Measurements from ENCODE around the gene SLC25A10. TPM values are rescaled to one million over a fixed set of nuclear protein-coding genes. Genes with fewer than 3 reads are reported as not detected.
A peak's percentile ranks its signal among the peaks of the same experiment; 100 is the strongest.

The SLC25A10 gene, protein sequence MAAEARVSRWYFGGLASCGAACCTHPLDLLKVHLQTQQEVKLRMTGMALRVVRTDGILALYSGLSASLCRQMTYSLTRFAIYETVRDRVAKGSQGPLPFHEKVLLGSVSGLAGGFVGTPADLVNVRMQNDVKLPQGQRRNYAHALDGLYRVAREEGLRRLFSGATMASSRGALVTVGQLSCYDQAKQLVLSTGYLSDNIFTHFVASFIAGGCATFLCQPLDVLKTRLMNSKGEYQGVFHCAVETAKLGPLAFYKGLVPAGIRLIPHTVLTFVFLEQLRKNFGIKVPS
- total RNA-seq (2014; rRNA removed) (113 and 117 TPM in 2 replicates), Bru-seq, nascent RNA (percentile 67 among the genes with signal in this experiment), BruChase-seq, experiment 1, labeled RNA remaining after a 6-hour chase (percentile 77 among the genes with signal in this experiment), BruChase-seq, experiment 2, labeled RNA remaining after a 2-hour chase (percentile 58 among the genes with signal in this experiment)
- long read RNA-seq, transcript SLC25A10-202 (11 exons, 1,885 nt): major isoform, 37 of 70 reads
- long read RNA-seq, partial matches to known transcripts: 8 of 70 reads
- long read RNA-seq, other reads (novel, unspliced or antisense): 24 of 70 reads

GRCh38 chr17:81711814-81712467, at the start of gene SLC25A10:
TSS of gene SLC25A10 (plus strand) at chr17:81712284. CDS start at chr17:81712427, 143 bp downstream.
- intact Hi-C loops (cut with micrococcal nuclease): no loop called here
- TF ChIP-seq EZH2phosphoT487 (IDR thresholded peaks at IDR 0.05; ENCODE audit: borderline replicate concordance, low read length) (peak; percentile 97), EZH2 (IDR thresholded peaks at IDR 0.05; ENCODE audit: low read length, unreplicated experiment) (no peak)
- H3K27me3 ChIP-seq (ENCODE audit: low read length): no peaks in the 10 kb centered on the region
- H3K36me3 ChIP-seq (ENCODE audit: low read depth, low read length): peaks cover 19% of the 10 kb centered on the region
- peaks cover 37% of the 10 kb centered on the region for H3K4me1 ChIP-seq (ENCODE audit: insufficient read depth, low read length)
- DNase-seq: peak; percentile 92
- H3K27ac ChIP-seq (ENCODE audit: low read length): peak within 1 kb of the TSS; percentile 41
- H3K4me2 ChIP-seq (ENCODE audit: low read length): peak within 1 kb of the TSS; percentile 99
- peak within 1 kb of the TSS; percentile 89 for H3K4me3 ChIP-seq (ENCODE audit: low read length)
- H3K9me2 ChIP-seq (replicated peaks; ENCODE audit: low read length): no peaks in the 10 kb centered on the region
- no peak within 1 kb of the TSS for H2AFZ ChIP-seq (ENCODE audit: low read length)
- BruUV-seq (replicated peaks): no TSS peak
- ATAC-seq: peak; percentile 69
- H3K9me3 ChIP-seq (ENCODE audit: low read length): no peaks in the 10 kb centered on the region
- 0 out of 2 replicates have a peak, but pooled peaks cover 5% of the 10 kb centered on the region for H4K20me1 ChIP-seq (ENCODE audit: low read length)
- H3K79me2 ChIP-seq (ENCODE audit: low read length): peaks cover 34% of the 10 kb centered on the region
- POLR2A ChIA-PET (ENCODE audit: unreplicated experiment): interaction anchor here (0.6 kb wide), 2 partner anchors 202 to 217 kb away, joined by 3 to 4 read pairs; no protein-coding TSS in a partner anchor
- H3K9ac ChIP-seq (ENCODE audit: low read length): peak within 1 kb of the TSS; percentile 77
- peaks cover 8% of the 10 kb centered on the region for H3F3A ChIP-seq (ENCODE audit: low read length, unreplicated experiment)
- CTCF ChIA-PET: no interaction called here

GRCh38 chr17:81664051-81664470, 48.0 kb upstream of the SLC25A10 start:
- H3K36me3 ChIP-seq (ENCODE audit: low read depth, low read length): peaks cover 4% of the 10 kb centered on the region; the same call in 1 of the 2 replicates
- H3K9me2 ChIP-seq (replicated peaks; ENCODE audit: low read length): no peaks in the 10 kb centered on the region
- H3K27ac ChIP-seq (ENCODE audit: low read length): no peak overlapping the region
- ChIA-PET POLR2A (ENCODE audit: unreplicated experiment) (no interaction called here), CTCF (no interaction called here)
- no peak overlapping the region for H3K4me2 ChIP-seq (ENCODE audit: low read length)
- BruUV-seq (replicated peaks): no TSS peak
- intact Hi-C loops (cut with micrococcal nuclease): no loop called here
- no peak overlapping the region for H3K4me3 ChIP-seq (ENCODE audit: low read length)
- no peak overlapping the region for H3K9ac ChIP-seq (ENCODE audit: low read length)
- H3F3A ChIP-seq (ENCODE audit: low read length, unreplicated experiment): no peaks in the 10 kb centered on the region
- peaks cover 41% of the 10 kb centered on the region for H3K79me2 ChIP-seq (ENCODE audit: low read length)
- H4K20me1 ChIP-seq (ENCODE audit: low read length): no peaks in the 10 kb centered on the region
- no peaks in the 10 kb centered on the region for H3K9me3 ChIP-seq (ENCODE audit: low read length)
- no peaks in the 10 kb centered on the region for H3K27me3 ChIP-seq (ENCODE audit: low read length)
- H2AFZ ChIP-seq (ENCODE audit: low read length): no peak overlapping the region
- TF ChIP-seq EZH2phosphoT487 (IDR thresholded peaks at IDR 0.05; ENCODE audit: borderline replicate concordance, low read length): no peak
- TF ChIP-seq EZH2 (IDR thresholded peaks at IDR 0.05; ENCODE audit: low read length, unreplicated experiment): no peak
- TF ChIP-seq CTCF (conservative IDR thresholded peaks at IDR 0.05; ENCODE audit: low read depth, low read length): no peak
- ATAC-seq: no peak
- H3K4me1 ChIP-seq (ENCODE audit: insufficient read depth, low read length): peaks cover 46% of the 10 kb centered on the region
- DNase-seq: peak; percentile 65

Measured in PC-3 (cell line).